ENCODE measurements around the gene PRKN. TPM values are rescaled to one million over a fixed set of nuclear protein-coding genes. Genes with fewer than 3 reads are reported as not detected.
"Not testable (repeated sequence)": the region's sequence is repeated elsewhere in the genome, so short reads cannot be mapped to it uniquely, and the experiment has no call there.

The PRKN gene
- total and polyA plus RNA-seq, 5 donors from 2014 or later, result 0.24 to 3.7 (median 2.5) TPM

DNA sequence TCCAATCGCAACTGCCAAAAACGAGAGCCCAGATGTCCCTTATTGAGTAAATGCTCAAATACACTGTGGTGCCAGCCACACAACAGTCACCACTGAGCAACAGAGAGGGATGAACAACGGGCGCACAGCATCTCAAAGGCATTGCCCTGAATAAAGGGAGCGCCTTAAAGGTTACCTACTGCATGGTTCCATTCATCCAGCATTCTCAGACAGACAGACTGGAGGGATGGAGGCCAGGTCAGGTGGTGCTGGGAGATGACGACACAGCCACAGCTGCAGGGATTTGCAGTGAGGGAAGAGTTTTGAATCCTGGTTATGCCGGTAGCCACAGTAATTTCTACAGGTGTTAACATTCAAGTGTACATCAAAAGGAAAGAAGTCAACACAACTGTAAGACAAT is 838.2 kb downstream of the PRKN start:
- H3K9me3 Mint-ChIP-seq, result peaks cover 0 to 2% (median 0%) of the 10 kb centered on the region in 7 donors
- ATAC-seq (ENCODE audit: low read depth in 2 of 2) (no peak), DNase-seq (no peak)
- H3K36me3 ChIP-seq (ENCODE audit: control insufficient read depth, insufficient read depth, low read length), result no peaks in the 10 kb centered on the region
- no peak overlapping the region for H3K4me3 ChIP-seq (ENCODE audit: low read depth, low read length)
- no peaks in the 10 kb centered on the region for H3K27me3 ChIP-seq (ENCODE audit: control insufficient read depth, insufficient read depth, low read length)
- H3K4me1 Mint-ChIP-seq, result no peaks in the 10 kb centered on the region
- H3K27ac Mint-ChIP-seq, result no peak overlapping the region
- H3K4me3 Mint-ChIP-seq, result no peak overlapping the region
- no peaks in the 10 kb centered on the region for H3K4me1 ChIP-seq (ENCODE audit: control insufficient read depth, insufficient read depth, low read length, poor library complexity, severe bottlenecking)
- no peaks in the 10 kb centered on the region for H3K27me3 Mint-ChIP-seq
- no peaks in the 10 kb centered on the region for H3K36me3 Mint-ChIP-seq
- no peak overlapping the region for H3K27ac ChIP-seq (ENCODE audit: insufficient read depth, low read length, poor library complexity, severe bottlenecking)
- no peaks in the 10 kb centered on the region for H3K9me3 ChIP-seq (ENCODE audit: control insufficient read depth in 2 of 2, low read length in 2 of 2)

DNA sequence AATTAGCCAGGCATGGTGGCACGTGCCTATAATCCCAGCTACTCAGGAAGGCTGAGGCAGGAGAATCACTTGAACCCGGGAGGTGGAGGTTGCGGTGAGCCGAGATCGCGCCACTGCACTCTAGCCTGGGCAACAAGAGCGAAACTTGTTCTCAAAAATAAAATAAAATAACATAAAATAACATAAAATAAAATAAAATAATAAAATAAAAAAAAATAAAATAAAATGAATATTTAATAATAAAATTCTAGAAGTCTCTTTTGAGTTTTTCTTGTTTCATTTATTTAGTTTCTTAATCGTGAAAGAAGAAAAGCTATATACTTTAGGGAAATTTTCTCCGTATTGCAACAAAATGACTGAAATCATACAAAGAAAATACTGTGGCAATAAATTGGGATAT is 841.0 kb downstream of the PRKN start:
- H3K27me3 Mint-ChIP-seq; DNase-seq; H3K27me3 ChIP-seq (ENCODE audit: control insufficient read depth, insufficient read depth, low read length); H3K9me3 Mint-ChIP-seq; H3K27ac ChIP-seq (ENCODE audit: insufficient read depth, low read length, poor library complexity, severe bottlenecking); H3K27ac Mint-ChIP-seq; H3K4me3 ChIP-seq (ENCODE audit: low read depth, low read length); H3K4me1 ChIP-seq (ENCODE audit: control insufficient read depth, insufficient read depth, low read length, poor library complexity, severe bottlenecking); H3K4me1 Mint-ChIP-seq; H3K4me3 Mint-ChIP-seq; H3K36me3 ChIP-seq (ENCODE audit: control insufficient read depth, insufficient read depth, low read length); ATAC-seq (ENCODE audit: low read depth in 2 of 2); H3K36me3 Mint-ChIP-seq; H3K9me3 ChIP-seq (ENCODE audit: control insufficient read depth in 2 of 2, low read length in 2 of 2): not testable (repeated sequence)

- no peak overlapping the region for H3K4me3 Mint-ChIP-seq
- Histone ChIP-seq H3K27me3 (ENCODE audit: control insufficient read depth, insufficient read depth, low read length) (no peaks in the 10 kb centered on the region), H3K36me3 (ENCODE audit: control insufficient read depth, insufficient read depth, low read length) (no peaks in the 10 kb centered on the region), H3K4me3 (ENCODE audit: low read depth, low read length) (no peak overlapping the region), H3K4me1 (ENCODE audit: control insufficient read depth, insufficient read depth, low read length, poor library complexity, severe bottlenecking) (no peaks in the 10 kb centered on the region), H3K27ac (ENCODE audit: insufficient read depth, low read length, poor library complexity, severe bottlenecking) (no peak overlapping the region), H3K9me3 (ENCODE audit: control insufficient read depth in 2 of 2, low read length in 2 of 2) (no peaks in the 10 kb centered on the region)
- ATAC-seq (ENCODE audit: low read depth in 2 of 2) (no peak), DNase-seq (no peak)
- no peaks in the 10 kb centered on the region for H3K36me3 Mint-ChIP-seq
- H3K4me1 Mint-ChIP-seq, result no peaks in the 10 kb centered on the region
- H3K27ac Mint-ChIP-seq, result no peak overlapping the region
- H3K27me3 Mint-ChIP-seq, result no peaks in the 10 kb centered on the region
- H3K9me3 Mint-ChIP-seq, result peaks cover 0 to 2% (median 0%) of the 10 kb centered on the region in 7 donors
Measured at GRCh38 chr6:161884782-161885181, 842.8 kb downstream of the PRKN start.

DNA sequence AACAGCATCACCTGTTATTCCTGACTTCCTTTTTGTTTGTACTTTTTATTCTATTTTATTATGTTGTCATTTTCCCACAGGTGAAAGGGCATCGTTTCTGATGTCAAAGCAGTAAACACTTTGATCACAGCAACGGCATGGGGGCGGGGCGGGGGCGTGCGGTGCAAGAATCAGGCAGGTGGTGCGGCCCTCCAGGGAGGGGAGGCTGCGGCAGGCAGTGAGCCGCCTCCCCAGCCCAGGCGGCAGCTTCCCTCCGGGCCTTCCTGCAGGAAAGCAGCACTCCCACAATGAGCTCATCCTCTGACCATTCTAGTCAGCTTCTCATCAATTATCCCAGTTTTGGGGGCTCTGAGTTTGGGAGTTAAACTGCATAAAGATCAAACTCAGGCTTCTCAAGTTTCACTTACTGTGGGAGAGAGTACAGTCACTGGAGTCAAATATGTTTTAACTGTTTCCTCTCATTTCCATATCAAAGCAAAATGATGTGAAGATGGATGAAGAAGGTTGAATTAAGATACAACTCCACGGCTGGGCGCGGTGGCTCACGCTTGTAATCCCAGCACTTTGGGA is 845.3 kb downstream of the PRKN start:
- H3K9me3 Mint-ChIP-seq, result peaks cover 0 to 2% (median 0%) of the 10 kb centered on the region in 7 donors
- DNase-seq (no peak), ATAC-seq (ENCODE audit: low read depth in 2 of 2) (no peak)
- H3K27me3 Mint-ChIP-seq, result no peaks in the 10 kb centered on the region
- H3K4me3 Mint-ChIP-seq, result no peak overlapping the region
- Histone ChIP-seq H3K4me3 (ENCODE audit: low read depth, low read length) (no peak overlapping the region), H3K27ac (ENCODE audit: insufficient read depth, low read length, poor library complexity, severe bottlenecking) (no peak overlapping the region), H3K27me3 (ENCODE audit: control insufficient read depth, insufficient read depth, low read length) (no peaks in the 10 kb centered on the region), H3K9me3 (ENCODE audit: control insufficient read depth in 2 of 2, low read length in 2 of 2) (no peaks in the 10 kb centered on the region), H3K36me3 (ENCODE audit: control insufficient read depth, insufficient read depth, low read length) (no peaks in the 10 kb centered on the region), H3K4me1 (ENCODE audit: control insufficient read depth, insufficient read depth, low read length, poor library complexity, severe bottlenecking) (no peaks in the 10 kb centered on the region)
- no peak overlapping the region for H3K27ac Mint-ChIP-seq
- H3K36me3 Mint-ChIP-seq, result no peaks in the 10 kb centered on the region
- H3K4me1 Mint-ChIP-seq, result no peaks in the 10 kb centered on the region

GRCh38 chr6:161880056-161880455 is 847.5 kb downstream of the PRKN start:
- H3K4me1 Mint-ChIP-seq, result no peaks in the 10 kb centered on the region
- Histone ChIP-seq H3K36me3 (ENCODE audit: control insufficient read depth, insufficient read depth, low read length) (no peaks in the 10 kb centered on the region), H3K27ac (ENCODE audit: insufficient read depth, low read length, poor library complexity, severe bottlenecking) (no peak overlapping the region), H3K27me3 (ENCODE audit: control insufficient read depth, insufficient read depth, low read length) (no peaks in the 10 kb centered on the region), H3K4me3 (ENCODE audit: low read depth, low read length) (no peak overlapping the region), H3K4me1 (ENCODE audit: control insufficient read depth, insufficient read depth, low read length, poor library complexity, severe bottlenecking) (no peaks in the 10 kb centered on the region), H3K9me3 (ENCODE audit: control insufficient read depth in 2 of 2, low read length in 2 of 2) (no peaks in the 10 kb centered on the region)
- H3K27ac Mint-ChIP-seq, result no peak overlapping the region
- H3K27me3 Mint-ChIP-seq, result no peaks in the 10 kb centered on the region
- ATAC-seq (ENCODE audit: low read depth in 2 of 2) (no peak), DNase-seq (no peak)
- no peaks in the 10 kb centered on the region for H3K36me3 Mint-ChIP-seq
- H3K4me3 Mint-ChIP-seq, result no peak overlapping the region
- peaks cover 0 to 2% (median 0%) of the 10 kb centered on the region in 7 donors for H3K9me3 Mint-ChIP-seq

DNA sequence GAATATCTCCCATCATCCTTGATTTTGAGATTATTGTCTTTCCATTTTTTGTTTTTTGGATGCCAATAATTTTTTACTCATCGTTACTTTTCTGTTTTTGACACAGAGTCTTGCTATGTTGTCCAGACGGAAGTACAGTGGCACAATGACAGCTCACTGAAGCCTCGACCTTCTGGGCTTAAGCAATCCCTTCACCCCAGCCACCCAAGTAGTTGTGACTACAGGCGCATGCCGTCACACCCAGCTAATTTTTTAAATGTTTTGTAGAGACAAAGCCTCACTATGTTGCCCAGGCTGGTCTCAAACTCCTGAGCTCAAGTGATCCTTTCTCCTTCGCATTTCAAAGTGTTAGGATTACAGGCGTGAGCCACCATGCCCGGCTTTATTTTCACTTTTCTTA is 851.3 kb downstream of the PRKN start:
- peak overlapping the region in 1 of 3 donors; percentile 48 for H3K27ac Mint-ChIP-seq
- DNase-seq, result no peak
- no peaks in the 10 kb centered on the region for H3K4me1 Mint-ChIP-seq

GRCh38 chr6:161870236-161870901 is 857.2 kb downstream of the PRKN start:
- no peak for DNase-seq
- Histone ChIP-seq H3K9me3 (ENCODE audit: control insufficient read depth in 2 of 2, low read length in 2 of 2) (no peaks in the 10 kb centered on the region), H3K4me3 (ENCODE audit: low read depth, low read length) (no peak overlapping the region), H3K27me3 (ENCODE audit: control insufficient read depth, insufficient read depth, low read length) (no peaks in the 10 kb centered on the region), H3K27ac (ENCODE audit: insufficient read depth, low read length, poor library complexity, severe bottlenecking) (no peak overlapping the region), H3K36me3 (ENCODE audit: control insufficient read depth, insufficient read depth, low read length) (no peaks in the 10 kb centered on the region), H3K4me1 (ENCODE audit: control insufficient read depth, insufficient read depth, low read length, poor library complexity, severe bottlenecking) (no peaks in the 10 kb centered on the region)
- ATAC-seq (ENCODE audit: low read depth in 2 of 2), result no peak
- peaks cover 0 to 1% (median 0%) of the 10 kb centered on the region in 7 donors for H3K9me3 Mint-ChIP-seq
- no peaks in the 10 kb centered on the region for H3K27me3 Mint-ChIP-seq
- no peaks in the 10 kb centered on the region for H3K4me1 Mint-ChIP-seq
- no peak overlapping the region for H3K4me3 Mint-ChIP-seq
- peaks cover 6% of the 10 kb centered on the region for H3K36me3 Mint-ChIP-seq
- H3K27ac Mint-ChIP-seq, result no peak overlapping the region

More for the DNA sequence above, 851.3 kb downstream of the PRKN start:
- no peaks in the 10 kb centered on the region for H3K4me1 ChIP-seq (ENCODE audit: control insufficient read depth, insufficient read depth, low read length, poor library complexity, severe bottlenecking)
- H3K36me3 ChIP-seq (ENCODE audit: control insufficient read depth, insufficient read depth, low read length), result no peaks in the 10 kb centered on the region
- H3K27ac ChIP-seq (ENCODE audit: insufficient read depth, low read length, poor library complexity, severe bottlenecking), result no peak overlapping the region
- no peak overlapping the region for H3K4me3 ChIP-seq (ENCODE audit: low read depth, low read length)
- Mint-ChIP-seq H3K9me3 (peaks cover 0 to 2% (median 0%) of the 10 kb centered on the region in 7 donors), H3K36me3 (no peaks in the 10 kb centered on the region), H3K4me3 (no peak overlapping the region), H3K27me3 (no peaks in the 10 kb centered on the region)
- no peak for ATAC-seq (ENCODE audit: low read depth in 2 of 2)
- H3K9me3 ChIP-seq (ENCODE audit: control insufficient read depth in 2 of 2, low read length in 2 of 2), result no peaks in the 10 kb centered on the region
- no peaks in the 10 kb centered on the region for H3K27me3 ChIP-seq (ENCODE audit: control insufficient read depth, insufficient read depth, low read length)

DNA sequence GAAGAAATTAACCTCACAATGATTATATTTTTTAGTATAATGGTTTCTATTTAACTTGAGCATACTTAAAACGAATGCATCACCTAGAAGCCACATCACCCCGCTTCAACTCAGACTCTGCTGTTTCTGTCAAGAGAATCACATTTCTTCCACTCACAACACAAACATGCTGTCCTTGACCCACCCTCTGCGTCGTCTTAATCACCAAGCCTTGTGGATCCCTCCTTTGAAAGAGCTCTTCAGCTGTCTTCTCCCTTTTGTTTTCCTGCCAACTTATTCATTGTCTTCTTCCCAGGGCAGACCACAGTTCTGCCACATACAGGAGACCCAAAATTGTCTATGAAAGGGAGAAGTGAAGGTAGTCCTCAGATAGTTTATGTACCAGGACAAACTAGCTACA is 858.1 kb downstream of the PRKN start:
- no peaks in the 10 kb centered on the region for H3K27me3 Mint-ChIP-seq
- Histone ChIP-seq H3K9me3 (ENCODE audit: control insufficient read depth in 2 of 2, low read length in 2 of 2) (no peaks in the 10 kb centered on the region), H3K36me3 (ENCODE audit: control insufficient read depth, insufficient read depth, low read length) (no peaks in the 10 kb centered on the region), H3K4me1 (ENCODE audit: control insufficient read depth, insufficient read depth, low read length, poor library complexity, severe bottlenecking) (no peaks in the 10 kb centered on the region), H3K27ac (ENCODE audit: insufficient read depth, low read length, poor library complexity, severe bottlenecking) (no peak overlapping the region), H3K4me3 (ENCODE audit: low read depth, low read length) (no peak overlapping the region), H3K27me3 (ENCODE audit: control insufficient read depth, insufficient read depth, low read length) (no peaks in the 10 kb centered on the region)
- H3K4me1 Mint-ChIP-seq, result no peaks in the 10 kb centered on the region
- ATAC-seq (ENCODE audit: low read depth in 2 of 2), result no peak
- H3K4me3 Mint-ChIP-seq, result no peak overlapping the region
- H3K9me3 Mint-ChIP-seq, result peaks cover 0 to 1% (median 0%) of the 10 kb centered on the region in 7 donors
- no peak for DNase-seq
- H3K27ac Mint-ChIP-seq, result no peak overlapping the region
- H3K36me3 Mint-ChIP-seq, result peaks cover 6% of the 10 kb centered on the region
